NCI-H1694 treated with DMSO at 0.1 percent for 48 hours (cell line): ENCODE results near the gene CYP27A1.
"Not testable (repeated sequence)": the region's sequence is repeated elsewhere in the genome, so short reads cannot be mapped to it uniquely, and the experiment has no call there.

Experiments used
- DNase-seq: peaks from one replicate; lab custom pipeline; 2025; lab: John Stamatoyannopoulos, UW

Gene CYP27A1

GRCh38 chr2:218781691-218782527 lies at the start of gene CYP27A1:
Gene CYP27A1, plus strand, starts transcription at chr2:218782147. Its CDS starts 36 bp downstream, at chr2:218782183.
- DNase-seq, result no peak

- DNase-seq, result no peak
Observed at GRCh38 chr2:218732761-218733158, 49.2 kb upstream of the CYP27A1 start.

- DNase-seq, result no peak
Observed at GRCh38 chr2:218733171-218734021, 48.6 kb upstream of the CYP27A1 start.

- no peak for DNase-seq
Observed at GRCh38 chr2:218734190-218734975, 47.6 kb upstream of the CYP27A1 start.

- DNase-seq, result no peak
Observed at GRCh38 chr2:218736531-218736930, 45.4 kb upstream of the CYP27A1 start.

- DNase-seq, result no peak
Observed at GRCh38 chr2:218743068-218743467, 38.9 kb upstream of the CYP27A1 start.

- no peak for DNase-seq
Observed at GRCh38 chr2:218744615-218745014, 37.3 kb upstream of the CYP27A1 start.

- no peak for DNase-seq
Observed at GRCh38 chr2:218745160-218745558, 36.8 kb upstream of the CYP27A1 start.

- DNase-seq, result no peak
Observed at GRCh38 chr2:218745559-218746469, 36.1 kb upstream of the CYP27A1 start.

GRCh38 chr2:218746470-218746795 lies 35.5 kb upstream of the CYP27A1 start:
- no peak for DNase-seq

GRCh38 chr2:218746960-218747359 lies 35.0 kb upstream of the CYP27A1 start:
- no peak for DNase-seq

GRCh38 chr2:218748741-218749441 lies 33.1 kb upstream of the CYP27A1 start:
- DNase-seq, result no peak

- no peak for DNase-seq
Observed at GRCh38 chr2:218754201-218754600, 27.7 kb upstream of the CYP27A1 start.

GRCh38 chr2:218754781-218755180 lies 27.2 kb upstream of the CYP27A1 start:
- DNase-seq, result no peak

- no peak for DNase-seq
Observed at GRCh38 chr2:218755198-218755566, 26.8 kb upstream of the CYP27A1 start.

- no peak for DNase-seq
Observed at GRCh38 chr2:218755567-218756404, 26.2 kb upstream of the CYP27A1 start.

GRCh38 chr2:218756599-218757377 lies 25.2 kb upstream of the CYP27A1 start:
- DNase-seq, result no peak

- no peak for DNase-seq
Observed at GRCh38 chr2:218761795-218762194, 20.2 kb upstream of the CYP27A1 start.

GRCh38 chr2:218772759-218773158 lies 9.2 kb upstream of the CYP27A1 start:
- not testable (repeated sequence) for DNase-seq
